Activated naive CD8-positive, alpha-beta T cell treated with anti-CD3 and anti-CD28 coated beads for 36 hours (primary cell): ENCODE results near the gene CDKL5. TPM values are rescaled to one million over a fixed set of nuclear protein-coding genes. Genes with fewer than 3 reads are reported as not detected.

ENCODE experiments used
- DNase-seq: peaks from one replicate; pipeline ENCODE4 v3.0.0; 2021
- H3K27ac Mint-ChIP-seq: one replicate; pipeline ENCODE4 v1.8.0; 2022; ENCODE audit warnings: mild to moderate bottlenecking, moderate library complexity, mixed read lengths
- H3K27me3 Mint-ChIP-seq: one replicate; pipeline ENCODE4 v1.8.0; 2022; ENCODE audit warnings: mild to moderate bottlenecking, mixed read lengths
- H3K36me3 Mint-ChIP-seq: one replicate; pipeline ENCODE4 v1.8.0; 2021; ENCODE audit warnings: mild to moderate bottlenecking, mixed read lengths
- H3K4me1 Mint-ChIP-seq: one replicate; pipeline ENCODE4 v1.8.0; 2021; ENCODE audit warnings: mixed read lengths
- H3K4me3 Mint-ChIP-seq: one replicate; pipeline ENCODE4 v1.8.0; 2022; ENCODE audit warnings: mild to moderate bottlenecking, moderate library complexity, mixed read lengths
- H3K9me3 Mint-ChIP-seq: one replicate; pipeline ENCODE4 v1.8.0; 2022; ENCODE audit warnings: mixed read lengths
- total RNA-seq, 2 experiments: library from RNA; stranded (reverse); gene quantifications; one replicate each; pipeline ENCODE4 v1.2.3, GENCODE V29; 2021

The CDKL5 gene
- total RNA-seq, 2 experiments from 2014 or later = 0.82 to 1.3 TPM

DNA sequence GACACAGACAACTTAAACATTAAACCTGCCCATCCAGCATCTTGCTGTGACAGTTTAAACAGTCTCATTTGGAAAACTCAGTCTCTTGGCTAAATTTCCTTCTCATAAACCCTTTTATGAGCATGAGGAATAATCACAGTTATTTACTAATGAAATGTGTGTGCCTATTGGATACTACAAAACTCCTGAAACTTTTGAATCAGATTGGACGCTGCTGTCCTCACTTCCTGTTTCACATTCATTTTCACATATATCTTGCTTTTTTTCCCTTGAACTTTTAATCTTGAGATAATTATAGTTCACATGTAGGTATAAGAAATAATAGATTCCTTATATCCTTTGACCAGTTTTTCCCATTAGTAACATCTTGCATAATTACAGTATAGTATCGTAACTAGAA, 111.7 kb downstream of the CDKL5 start:
- Mint-ChIP-seq H3K9me3 (peaks cover 3% of the 10 kb centered on the region), H3K36me3 (no peaks in the 10 kb centered on the region), H3K27me3 (no peaks in the 10 kb centered on the region), H3K4me3 (no peak overlapping the region), H3K27ac (no peak overlapping the region), H3K4me1 (peaks cover 12% of the 10 kb centered on the region)
- no peak for DNase-seq

DNA sequence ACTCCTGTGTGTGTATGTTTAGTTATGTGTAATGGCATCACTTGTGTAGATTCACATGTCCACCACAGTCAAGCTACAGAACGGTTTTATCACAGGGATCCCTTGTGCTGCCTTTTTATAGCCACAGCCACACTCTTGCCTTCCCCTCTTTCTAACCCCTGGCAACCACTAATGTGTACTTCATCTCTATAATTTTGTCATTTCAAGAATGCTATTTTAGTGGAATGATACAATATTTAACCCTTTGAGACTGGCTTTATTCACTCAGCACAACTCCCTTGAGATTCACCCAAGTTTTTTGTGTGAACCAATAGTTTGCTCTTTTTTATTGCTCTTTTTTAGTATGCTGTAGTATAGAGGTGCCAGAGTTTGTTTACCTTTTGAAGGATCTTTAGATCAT, 112.1 kb downstream of the CDKL5 start:
- no peak overlapping the region for H3K27ac Mint-ChIP-seq
- H3K4me1 Mint-ChIP-seq = peaks cover 12% of the 10 kb centered on the region
- H3K9me3 Mint-ChIP-seq = peaks cover 3% of the 10 kb centered on the region
- no peak for DNase-seq
- no peaks in the 10 kb centered on the region for H3K36me3 Mint-ChIP-seq
- H3K4me3 Mint-ChIP-seq = no peak overlapping the region
- no peaks in the 10 kb centered on the region for H3K27me3 Mint-ChIP-seq

- peaks cover 3% of the 10 kb centered on the region for H3K9me3 Mint-ChIP-seq
- H3K4me3 Mint-ChIP-seq = no peak overlapping the region
- H3K27ac Mint-ChIP-seq = no peak overlapping the region
- DNase-seq = no peak
- peaks cover 8% of the 10 kb centered on the region for H3K4me1 Mint-ChIP-seq
- no peaks in the 10 kb centered on the region for H3K36me3 Mint-ChIP-seq
- H3K27me3 Mint-ChIP-seq = no peaks in the 10 kb centered on the region
These were observed 116.7 kb downstream of the CDKL5 start for GRCh38 chrX:18542131-18542530.

GRCh38 chrX:18542905-18543304, 117.5 kb downstream of the CDKL5 start:
- no peak overlapping the region for H3K27ac Mint-ChIP-seq
- no peaks in the 10 kb centered on the region for H3K36me3 Mint-ChIP-seq
- peaks cover 3% of the 10 kb centered on the region for H3K9me3 Mint-ChIP-seq
- no peaks in the 10 kb centered on the region for H3K27me3 Mint-ChIP-seq
- no peak for DNase-seq
- no peak overlapping the region for H3K4me3 Mint-ChIP-seq
- H3K4me1 Mint-ChIP-seq = peaks cover 3% of the 10 kb centered on the region

GRCh38 chrX:18543738-18544137, 118.3 kb downstream of the CDKL5 start:
- Mint-ChIP-seq H3K36me3 (no peaks in the 10 kb centered on the region), H3K9me3 (peaks cover 3% of the 10 kb centered on the region), H3K27ac (no peak overlapping the region), H3K4me1 (peaks cover 3% of the 10 kb centered on the region), H3K27me3 (no peaks in the 10 kb centered on the region), H3K4me3 (no peak overlapping the region)
- no peak for DNase-seq

GRCh38 chrX:18545771-18546170, 120.4 kb downstream of the CDKL5 start:
- Mint-ChIP-seq H3K9me3 (peaks cover 3% of the 10 kb centered on the region), H3K27me3 (no peaks in the 10 kb centered on the region), H3K4me1 (peaks cover 3% of the 10 kb centered on the region), H3K4me3 (no peak overlapping the region), H3K36me3 (no peaks in the 10 kb centered on the region), H3K27ac (no peak overlapping the region)
- no peak for DNase-seq

- Mint-ChIP-seq H3K27ac (no peak overlapping the region), H3K36me3 (no peaks in the 10 kb centered on the region), H3K27me3 (no peaks in the 10 kb centered on the region), H3K4me3 (no peak overlapping the region), H3K4me1 (no peaks in the 10 kb centered on the region), H3K9me3 (no peaks in the 10 kb centered on the region)
- DNase-seq = no peak
These were observed 123.6 kb downstream of the CDKL5 start for GRCh38 chrX:18548996-18549395.

- no peaks in the 10 kb centered on the region for H3K9me3 Mint-ChIP-seq
- no peak overlapping the region for H3K27ac Mint-ChIP-seq
- no peaks in the 10 kb centered on the region for H3K36me3 Mint-ChIP-seq
- no peak for DNase-seq
- H3K4me3 Mint-ChIP-seq = no peak overlapping the region
- H3K27me3 Mint-ChIP-seq = no peaks in the 10 kb centered on the region
- no peaks in the 10 kb centered on the region for H3K4me1 Mint-ChIP-seq
These were observed 124.2 kb downstream of the CDKL5 start for GRCh38 chrX:18549643-18550042.

DNA sequence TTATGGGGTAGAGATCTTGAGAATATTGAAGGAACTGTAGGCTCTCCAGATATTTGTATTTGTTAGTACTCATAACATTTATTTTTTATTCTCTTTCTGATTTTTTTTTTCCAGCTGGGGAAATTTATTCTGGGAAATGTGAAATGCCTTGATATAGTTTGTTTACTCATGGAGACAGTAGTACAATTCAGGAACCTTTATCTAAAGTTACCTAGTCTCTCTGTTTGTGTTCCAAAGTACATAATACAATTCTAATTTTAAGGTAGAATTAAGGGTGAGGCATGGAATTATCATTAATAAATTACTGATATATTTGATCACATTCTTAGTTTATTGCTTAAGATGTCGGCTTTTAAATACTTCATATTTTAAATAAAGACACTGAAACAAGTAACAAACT, 132.5 kb downstream of the CDKL5 start:
- Mint-ChIP-seq H3K4me3 (no peak overlapping the region), H3K4me1 (no peaks in the 10 kb centered on the region), H3K36me3 (no peaks in the 10 kb centered on the region), H3K27me3 (no peaks in the 10 kb centered on the region), H3K9me3 (no peaks in the 10 kb centered on the region), H3K27ac (no peak overlapping the region)
- no peak for DNase-seq

DNA sequence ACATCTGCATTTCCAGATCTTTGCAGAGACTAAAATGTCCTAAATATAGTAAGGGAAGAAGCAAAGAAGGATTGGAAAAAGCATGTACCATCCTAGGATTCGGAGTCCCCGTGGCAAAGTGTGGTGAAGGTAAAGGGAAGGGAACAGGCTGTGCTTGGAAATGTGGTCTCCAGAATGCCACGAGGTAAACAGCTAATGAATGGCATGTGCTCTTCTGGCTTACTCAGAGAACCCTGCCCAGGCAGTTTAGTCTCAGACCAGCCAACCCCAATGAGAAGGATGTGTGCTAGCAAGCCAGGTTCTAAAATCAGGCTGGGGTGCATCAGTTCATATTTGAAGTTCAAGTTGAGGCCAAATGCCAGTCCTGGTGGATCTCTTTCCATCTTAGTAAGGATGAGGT, 133.4 kb downstream of the CDKL5 start:
- Mint-ChIP-seq H3K36me3 (no peaks in the 10 kb centered on the region), H3K4me3 (no peak overlapping the region), H3K27ac (no peak overlapping the region), H3K4me1 (no peaks in the 10 kb centered on the region), H3K9me3 (no peaks in the 10 kb centered on the region), H3K27me3 (no peaks in the 10 kb centered on the region)
- no peak for DNase-seq

DNA sequence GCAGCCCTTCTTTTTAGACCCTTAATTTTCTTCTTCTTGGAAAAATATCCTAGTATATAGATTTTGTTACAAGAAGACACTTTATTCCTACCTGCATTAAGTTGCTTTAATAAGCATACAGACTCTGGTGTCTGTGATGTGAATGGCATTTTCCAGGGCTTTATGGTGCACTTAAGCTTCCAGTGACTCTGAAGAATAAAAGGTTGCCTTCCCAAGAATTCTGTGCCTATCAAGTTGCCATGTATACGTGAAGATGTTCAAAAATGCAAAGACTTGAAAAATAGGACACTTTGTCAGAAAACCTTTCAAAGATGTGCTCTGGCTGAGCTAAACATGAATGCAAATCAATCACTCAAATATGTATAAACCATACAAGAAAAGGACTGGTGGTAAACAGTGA, 135.6 kb downstream of the CDKL5 start:
- H3K27me3 Mint-ChIP-seq = no peaks in the 10 kb centered on the region
- no peak overlapping the region for H3K4me3 Mint-ChIP-seq
- H3K27ac Mint-ChIP-seq = no peak overlapping the region
- H3K4me1 Mint-ChIP-seq = no peaks in the 10 kb centered on the region
- no peaks in the 10 kb centered on the region for H3K36me3 Mint-ChIP-seq
- DNase-seq = no peak
- no peaks in the 10 kb centered on the region for H3K9me3 Mint-ChIP-seq

GRCh38 chrX:18565727-18566126, 140.3 kb downstream of the CDKL5 start:
- Mint-ChIP-seq H3K4me1 (no peaks in the 10 kb centered on the region), H3K9me3 (no peaks in the 10 kb centered on the region), H3K27me3 (no peaks in the 10 kb centered on the region), H3K27ac (no peak overlapping the region), H3K36me3 (no peaks in the 10 kb centered on the region), H3K4me3 (no peak overlapping the region)
- DNase-seq = no peak

DNA sequence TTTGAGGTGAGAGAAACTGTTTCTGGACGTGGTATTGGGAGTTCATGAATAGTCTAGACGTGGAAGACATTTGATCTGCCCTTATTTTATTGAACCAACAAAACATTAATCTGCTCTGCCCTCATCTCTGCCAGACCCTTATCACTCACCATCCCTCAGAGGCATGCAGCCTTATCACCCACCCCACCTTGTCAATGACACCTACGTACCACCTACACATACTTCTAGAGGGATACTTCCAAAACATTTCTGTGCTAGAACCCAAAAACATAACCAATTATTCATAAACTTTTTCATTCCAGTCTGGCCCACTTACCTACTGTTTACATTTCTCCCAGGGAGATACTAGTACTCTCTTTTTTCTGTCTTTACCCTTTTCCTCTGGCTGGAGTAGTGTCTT, 141.3 kb downstream of the CDKL5 start:
- Mint-ChIP-seq H3K36me3 (no peaks in the 10 kb centered on the region), H3K4me3 (no peak overlapping the region), H3K9me3 (no peaks in the 10 kb centered on the region), H3K27me3 (no peaks in the 10 kb centered on the region), H3K4me1 (no peaks in the 10 kb centered on the region), H3K27ac (no peak overlapping the region)
- no peak for DNase-seq

GRCh38 chrX:18573556-18573955, 148.1 kb downstream of the CDKL5 start:
- H3K27me3 Mint-ChIP-seq = no peaks in the 10 kb centered on the region
- H3K4me3 Mint-ChIP-seq = no peak overlapping the region

DNA sequence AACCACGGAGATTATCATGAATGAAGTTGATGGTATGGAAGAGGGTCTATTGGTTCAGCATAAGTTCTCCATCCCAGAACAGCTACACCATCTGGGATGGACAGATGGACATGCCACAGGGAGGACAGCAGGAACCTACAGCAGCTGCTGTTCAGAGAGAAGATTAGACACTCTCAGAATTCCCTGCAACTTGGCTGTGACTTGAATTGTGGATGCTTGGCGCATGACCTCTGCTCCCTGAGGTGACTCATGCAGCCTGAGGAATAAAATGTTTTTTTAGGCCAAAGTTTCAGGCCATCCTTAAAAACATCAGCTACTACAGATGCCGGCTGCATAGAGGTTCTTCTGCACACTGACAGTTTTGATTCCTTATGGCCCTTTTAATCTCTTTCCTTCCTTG, 149.2 kb downstream of the CDKL5 start:
- no peak overlapping the region for H3K4me3 Mint-ChIP-seq
- no peak for DNase-seq
- H3K4me1 Mint-ChIP-seq = no peaks in the 10 kb centered on the region
- no peaks in the 10 kb centered on the region for H3K27me3 Mint-ChIP-seq
- no peaks in the 10 kb centered on the region for H3K36me3 Mint-ChIP-seq
- H3K9me3 Mint-ChIP-seq = no peaks in the 10 kb centered on the region
- no peak overlapping the region for H3K27ac Mint-ChIP-seq

More at GRCh38 chrX:18573556-18573955, 148.1 kb downstream of the CDKL5 start:
- no peaks in the 10 kb centered on the region for H3K9me3 Mint-ChIP-seq
- H3K4me1 Mint-ChIP-seq = no peaks in the 10 kb centered on the region
- no peaks in the 10 kb centered on the region for H3K36me3 Mint-ChIP-seq
- DNase-seq = no peak
- no peak overlapping the region for H3K27ac Mint-ChIP-seq

DNA sequence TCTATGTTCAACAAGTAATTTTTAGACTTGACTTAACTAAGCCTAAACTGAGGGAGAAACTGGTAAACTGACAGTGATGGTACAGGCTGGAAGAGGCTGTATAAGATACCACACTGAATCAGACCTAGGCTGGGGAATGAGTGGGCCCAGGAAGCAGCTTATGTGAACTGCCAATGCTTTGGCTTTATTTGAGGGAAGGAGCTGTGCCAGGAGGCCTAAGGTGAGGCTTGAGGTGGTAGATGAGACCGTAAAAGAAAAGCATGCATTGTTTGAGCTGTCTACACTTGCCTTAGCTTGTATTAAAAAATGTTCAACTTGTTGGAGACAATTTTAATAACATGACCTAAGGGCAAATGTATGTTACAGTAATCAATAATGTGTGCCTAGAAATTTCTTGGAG, 150.3 kb downstream of the CDKL5 start:
- H3K4me1 Mint-ChIP-seq = no peaks in the 10 kb centered on the region
- no peaks in the 10 kb centered on the region for H3K27me3 Mint-ChIP-seq
- H3K36me3 Mint-ChIP-seq = no peaks in the 10 kb centered on the region
- no peak overlapping the region for H3K4me3 Mint-ChIP-seq
- H3K27ac Mint-ChIP-seq = no peak overlapping the region
- no peaks in the 10 kb centered on the region for H3K9me3 Mint-ChIP-seq
- no peak for DNase-seq

DNA sequence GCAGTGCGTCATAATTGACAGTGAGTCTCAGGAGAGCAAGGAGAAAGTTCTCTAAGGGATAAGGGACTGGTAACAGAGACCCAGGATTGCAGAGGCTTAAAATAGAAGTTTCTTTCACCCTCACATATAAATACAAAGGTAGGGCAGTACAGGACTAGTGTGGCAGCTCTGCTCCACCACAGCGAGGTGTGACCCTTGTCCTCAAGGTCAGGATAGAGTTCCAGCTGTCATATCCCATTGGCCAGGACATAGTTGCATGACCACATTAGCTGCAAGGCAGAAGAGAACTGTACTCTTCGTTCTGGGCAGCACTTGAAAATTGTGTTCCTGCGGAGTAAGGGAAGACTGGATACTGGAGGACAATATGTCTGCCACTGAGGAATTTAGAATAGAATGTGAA, 152.0 kb downstream of the CDKL5 start:
- H3K27me3 Mint-ChIP-seq = no peaks in the 10 kb centered on the region
- no peak overlapping the region for H3K4me3 Mint-ChIP-seq
- H3K9me3 Mint-ChIP-seq = no peaks in the 10 kb centered on the region
- H3K36me3 Mint-ChIP-seq = no peaks in the 10 kb centered on the region
- H3K27ac Mint-ChIP-seq = no peak overlapping the region
- H3K4me1 Mint-ChIP-seq = no peaks in the 10 kb centered on the region
- no peak for DNase-seq
